GM10266 (cell line): ENCODE results near the gene RAF1.
"Not testable (repeated sequence)": the region's sequence is repeated elsewhere in the genome, so short reads cannot be mapped to it uniquely, and the experiment has no call there.

Experiments used
- DNase-seq: peaks from one replicate; pipeline ENCODE4 v3.0.0; 2012; ENCODE audit errors: extremely low spot score
- CTCF ChIP-seq: IDR thresholded peaks from 2 replicates; pipeline ENCODE4 v1.5.1; 2012; ENCODE audit warnings: mild to moderate bottlenecking, low read depth; ENCODE audit not compliant: control insufficient read depth, insufficient read depth; ENCODE audit errors: missing control alignments

RAF1 gene

GRCh38 chr3:12633108-12633507 lies 30.8 kb downstream of the RAF1 start:
- no peak for DNase-seq
- TF ChIP-seq CTCF: no peak

GRCh38 chr3:12632523-12632922 lies 31.4 kb downstream of the RAF1 start:
- TF ChIP-seq CTCF: no peak
- no peak for DNase-seq

DNA sequence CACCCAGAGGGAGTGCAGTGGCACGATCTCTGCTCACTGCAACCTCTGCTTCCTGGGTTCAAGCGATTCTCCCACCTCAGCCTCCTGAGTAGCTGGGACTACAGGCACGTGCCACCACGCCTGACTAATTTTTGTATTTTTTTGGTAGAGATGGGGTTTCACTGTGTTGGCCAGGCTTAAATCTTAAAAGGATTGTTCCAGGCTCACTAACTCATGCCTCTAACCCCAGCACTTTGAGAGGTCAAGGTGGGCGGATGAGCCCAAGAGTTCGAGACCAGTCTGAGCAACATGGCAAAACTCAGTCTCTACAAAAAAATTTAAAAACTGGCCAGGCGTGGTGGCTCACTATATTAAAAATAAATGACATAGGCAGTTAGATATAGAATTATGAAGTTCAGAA lies 33.1 kb downstream of the RAF1 start:
- DNase-seq: not testable (repeated sequence)

DNA sequence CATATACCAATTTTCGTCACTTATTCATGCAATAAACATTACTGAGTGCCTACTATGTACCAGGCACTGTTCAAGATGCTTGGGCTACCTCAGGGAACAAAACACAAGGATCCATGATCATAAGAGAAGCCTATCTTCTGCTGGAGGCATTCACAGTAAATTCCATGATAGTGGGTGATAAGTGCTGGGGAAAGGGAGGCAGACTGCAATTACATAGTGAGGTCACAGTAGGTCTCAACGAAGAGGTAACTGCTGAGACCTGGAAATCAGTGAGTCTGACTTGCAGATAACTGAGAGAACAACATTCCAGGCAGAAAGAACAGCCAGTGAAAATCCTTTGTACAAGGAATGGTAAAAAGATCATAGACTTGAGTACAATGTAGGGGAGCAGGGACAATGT lies 33.6 kb downstream of the RAF1 start:
- TF ChIP-seq CTCF: no peak
- DNase-seq: no peak

DNA sequence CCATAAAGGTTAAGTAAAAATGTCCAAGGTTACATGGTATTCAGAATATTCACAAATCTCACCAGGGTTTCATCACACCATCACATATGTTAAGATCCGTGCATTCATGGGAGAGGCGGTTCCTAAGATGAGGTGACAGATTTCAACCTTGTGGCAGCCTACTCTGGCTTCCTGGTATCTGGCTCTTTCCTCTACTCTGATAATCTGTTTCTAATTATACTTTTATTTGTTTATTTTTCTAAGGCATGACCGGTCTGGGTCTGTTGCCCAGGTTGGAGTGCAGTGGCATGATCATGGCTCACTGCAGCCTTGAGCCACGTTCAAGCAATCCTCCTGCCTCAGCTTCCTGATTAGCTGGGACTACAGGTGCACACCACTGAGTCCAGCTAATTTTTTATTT lies 34.4 kb downstream of the RAF1 start:
- TF ChIP-seq CTCF: no peak
- DNase-seq: no peak

- TF ChIP-seq CTCF: no peak
- no peak for DNase-seq
These were observed 35.1 kb downstream of the RAF1 start for GRCh38 chr3:12628813-12629212.

GRCh38 chr3:12627370-12627769 lies 36.5 kb downstream of the RAF1 start:
- DNase-seq: no peak
- no peak for TF ChIP-seq CTCF

DNA sequence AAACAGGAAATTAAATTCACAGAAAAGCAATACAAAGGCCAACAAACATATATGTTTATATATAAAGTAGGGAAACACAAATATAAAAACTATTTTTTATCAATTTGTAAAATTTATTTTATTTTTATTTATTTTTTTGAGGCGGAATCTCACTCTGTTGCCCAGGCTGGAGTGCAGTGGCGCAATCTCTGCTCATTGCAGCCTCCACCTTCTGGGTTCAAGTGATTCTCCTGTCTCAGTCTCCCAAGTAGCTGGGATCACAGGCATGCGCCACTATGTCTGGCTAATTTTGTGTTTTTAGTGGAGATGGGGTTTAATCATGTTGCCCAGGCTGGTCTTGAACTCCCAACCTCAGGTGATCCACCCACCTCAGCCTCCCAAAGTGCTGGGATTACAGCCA lies 39.0 kb downstream of the RAF1 start:
- not testable (repeated sequence) for DNase-seq
